Ecto neural progenitor cell (in vitro differentiated cells): ENCODE data around the gene KY.
A peak's percentile ranks its signal among the peaks of the same experiment; 100 is the strongest.

Source experiments
- DNase-seq: peaks from one replicate; pipeline ENCODE4 v3.0.0-alpha.2; 2018; ENCODE audit warnings: low spot score

KY gene

DNA sequence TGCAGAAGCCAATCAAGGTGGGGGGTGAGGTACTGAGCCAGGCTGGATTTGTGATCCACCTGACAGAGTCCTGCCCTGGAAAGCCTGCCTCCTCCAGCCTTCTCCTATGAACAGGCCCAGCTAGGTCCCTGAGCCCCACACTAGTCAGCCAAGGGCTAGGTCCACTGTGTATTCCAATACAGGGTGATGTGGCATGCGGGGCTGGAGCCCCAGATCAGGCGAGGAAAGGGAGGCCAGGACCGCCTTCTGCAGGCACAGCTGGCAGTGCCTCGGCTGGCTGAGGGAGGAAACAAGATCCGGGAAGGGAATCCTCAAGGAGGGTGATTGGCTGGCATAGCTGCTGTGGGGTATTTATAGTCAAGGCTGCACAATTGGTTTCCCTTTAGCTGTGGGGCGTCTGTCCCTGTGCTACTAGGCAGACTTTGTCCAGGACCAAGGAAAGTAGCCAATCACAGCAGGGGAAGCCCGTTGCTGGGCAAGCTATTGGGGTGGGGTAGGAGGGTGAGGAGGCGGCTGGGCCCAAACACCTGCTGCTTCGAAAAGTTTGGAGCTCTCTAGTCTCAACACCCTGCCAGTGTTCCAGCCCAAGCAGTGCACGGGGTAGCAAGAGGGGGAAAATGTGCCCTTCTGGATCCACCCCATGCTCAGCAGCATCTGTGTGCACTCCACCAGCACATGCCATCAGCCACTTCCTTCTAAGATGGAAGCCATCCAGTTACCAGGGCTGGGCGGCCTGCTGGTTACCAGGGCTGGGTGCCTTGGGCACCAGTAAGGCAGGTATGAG is 5.9 kb downstream of the KY start:
- DNase-seq = peak; percentile 49

DNA sequence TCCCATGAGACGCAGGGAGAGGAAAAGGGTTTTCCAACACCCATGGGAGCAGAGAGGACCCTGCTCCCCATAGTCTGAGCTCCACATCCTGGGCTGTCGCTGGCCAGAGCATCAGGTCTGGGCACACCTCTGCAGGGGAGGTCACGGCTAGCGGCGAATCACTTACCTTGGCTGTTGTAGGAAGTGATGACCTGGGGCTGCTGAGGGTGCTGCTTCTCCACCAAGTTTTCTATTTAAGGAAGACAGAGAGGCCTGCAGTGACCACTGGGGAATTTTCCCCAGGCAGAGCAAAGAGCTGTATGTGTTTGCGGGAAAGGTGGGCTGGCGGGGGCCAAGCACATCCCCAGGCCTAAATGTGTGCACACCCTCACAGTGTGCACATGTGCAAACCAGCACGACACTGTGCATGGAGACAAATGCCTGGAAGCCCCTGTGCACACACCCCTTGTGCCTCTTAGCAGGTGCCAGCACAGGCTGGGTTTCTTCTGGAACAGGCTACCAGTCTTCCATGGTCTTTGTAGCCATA is 7.6 kb downstream of the KY start:
- DNase-seq = peak; percentile 18

DNA sequence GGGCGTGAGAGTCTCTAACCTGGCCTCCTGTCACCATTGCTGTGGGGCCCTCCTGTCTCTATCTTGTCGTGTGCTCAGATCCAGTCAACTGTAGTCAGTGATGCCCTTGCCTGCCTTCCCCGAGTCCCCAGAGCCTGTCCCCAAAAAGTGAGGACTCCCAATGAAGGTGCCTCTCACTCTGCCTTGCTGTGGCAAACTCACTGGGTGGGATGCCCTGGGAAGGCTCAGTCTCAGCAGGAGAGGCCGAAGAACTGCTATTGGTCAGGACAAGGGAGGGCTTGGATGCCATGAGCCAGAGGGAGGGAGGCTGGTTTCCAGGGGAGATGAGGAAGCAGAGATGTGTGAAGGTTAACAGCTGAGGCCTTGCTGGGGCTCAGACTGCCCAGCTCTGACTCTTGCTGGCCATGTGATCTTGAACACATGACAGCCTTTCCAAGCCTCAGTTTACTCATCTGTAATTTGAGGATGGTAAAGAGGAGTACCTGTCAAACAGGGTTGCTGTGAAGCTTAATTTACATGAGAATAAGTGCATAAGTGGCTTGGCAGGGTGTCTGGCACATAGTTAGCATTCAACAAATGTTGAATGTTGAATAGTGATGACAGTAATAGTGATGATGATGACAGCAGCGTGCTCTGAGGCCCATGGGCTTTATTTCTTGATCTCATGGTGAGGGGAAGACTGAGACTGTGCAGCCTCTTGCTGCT is 8.2 kb downstream of the KY start:
- DNase-seq = peak; percentile 32

DNA sequence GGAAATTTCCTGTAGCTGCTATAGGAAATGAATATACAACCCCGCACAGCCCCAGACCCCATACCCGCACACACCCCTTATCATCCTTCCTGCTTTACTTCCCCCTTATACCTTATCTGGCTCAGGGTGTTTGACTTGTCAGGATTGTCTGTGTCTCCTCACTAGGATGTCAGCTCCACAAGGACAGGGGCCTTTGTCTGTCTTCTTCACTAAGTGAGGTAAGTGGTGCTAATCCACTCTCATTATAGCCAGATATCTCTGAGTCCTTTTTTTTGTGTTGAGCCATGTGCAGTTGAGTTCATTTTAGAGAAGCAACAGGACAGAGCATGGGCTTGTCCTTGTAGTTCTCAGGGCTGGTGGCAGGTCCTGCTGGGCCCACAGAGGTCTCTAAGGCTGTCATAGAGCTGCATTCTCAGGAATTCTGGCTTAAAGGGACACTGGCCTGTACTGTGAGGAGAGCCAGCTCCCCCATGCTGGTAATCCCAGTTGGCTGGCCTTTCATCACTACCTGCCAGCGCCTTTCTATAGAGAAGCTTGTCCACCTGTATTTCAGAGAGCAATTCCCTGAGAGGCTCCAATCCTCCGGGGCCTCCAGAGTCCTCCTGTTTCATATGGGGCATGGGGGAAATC is 9.0 kb downstream of the KY start:
- DNase-seq = peak; percentile 29

DNA sequence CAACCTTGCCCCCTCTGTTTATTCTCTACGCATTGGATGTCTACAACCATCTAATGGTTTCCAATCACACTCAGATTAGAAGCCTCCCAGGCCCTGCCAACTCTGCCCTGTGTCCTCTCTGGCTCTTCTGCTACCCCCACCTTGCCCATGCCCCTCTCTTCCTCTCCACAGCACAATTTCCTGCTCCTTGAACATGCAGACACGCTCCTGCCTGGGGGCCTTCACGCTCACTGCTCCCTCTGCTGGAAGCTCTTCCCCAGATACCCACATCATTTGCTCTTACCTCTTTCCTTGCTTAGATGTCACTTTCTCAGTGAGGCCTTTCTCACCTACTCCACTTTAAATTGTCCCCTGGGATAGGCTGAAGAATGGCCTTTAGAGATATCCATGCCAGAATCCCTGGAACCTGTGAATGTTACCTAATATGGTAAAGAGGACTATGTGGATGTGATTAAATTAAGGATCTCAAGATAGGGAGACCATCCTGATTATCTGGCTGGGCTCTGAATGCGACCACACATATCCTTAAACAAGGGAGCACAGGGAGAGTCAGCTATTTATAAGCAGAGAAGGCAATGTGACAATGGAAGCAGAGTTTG is 9.9 kb downstream of the KY start:
- peak; percentile 61 for DNase-seq

DNA sequence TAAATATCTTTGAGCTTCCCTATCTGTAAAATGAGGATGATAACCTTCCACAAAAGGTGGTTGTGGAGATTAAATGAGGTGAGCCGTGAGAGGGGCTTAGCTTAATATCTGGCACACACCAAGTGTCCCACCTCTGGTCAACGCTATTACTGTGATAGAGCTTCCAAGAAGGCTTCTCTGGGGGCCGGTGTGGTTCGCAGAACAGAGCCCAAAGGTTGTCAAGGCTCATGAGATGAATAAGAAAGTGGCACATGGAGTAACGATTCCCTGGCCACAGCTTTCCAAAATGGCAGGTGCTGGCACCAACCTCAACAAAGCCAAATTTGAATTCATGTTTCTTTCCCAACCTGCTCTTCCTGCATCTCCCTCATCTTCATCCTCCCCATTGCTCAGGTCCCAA is 10.4 kb downstream of the KY start:
- DNase-seq = peak; percentile 15

DNA sequence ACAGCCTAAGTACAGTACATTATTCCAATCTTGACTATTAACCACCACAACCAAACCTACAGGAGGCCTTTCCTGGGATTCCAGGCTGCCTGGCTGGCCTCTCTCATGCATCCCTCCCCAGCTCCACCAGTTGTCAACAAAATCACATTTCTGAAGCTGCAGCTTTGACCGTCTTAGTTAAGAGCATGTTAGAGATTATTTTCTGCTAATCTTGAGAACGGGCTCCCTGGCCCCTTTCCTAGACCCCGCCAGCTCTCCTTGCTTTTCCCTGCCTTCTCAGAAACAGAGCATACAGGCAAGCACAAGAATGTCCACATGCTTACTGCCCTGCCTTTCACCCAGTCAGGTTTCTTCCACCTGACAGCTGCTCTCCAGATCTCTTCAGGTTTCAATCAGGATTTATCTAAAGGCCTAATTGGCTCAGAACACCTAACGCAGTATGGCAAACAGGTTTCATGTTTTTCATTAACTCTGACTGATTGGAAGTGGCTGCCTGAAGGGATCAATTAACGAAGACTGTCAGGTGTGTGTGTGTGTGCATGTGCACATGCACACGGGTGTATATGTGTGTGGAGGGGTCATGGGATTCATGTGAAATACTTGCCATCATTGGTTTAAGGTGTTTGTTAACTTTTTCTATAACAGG is 12.3 kb downstream of the KY start:
- peak; percentile 36 for DNase-seq

DNA sequence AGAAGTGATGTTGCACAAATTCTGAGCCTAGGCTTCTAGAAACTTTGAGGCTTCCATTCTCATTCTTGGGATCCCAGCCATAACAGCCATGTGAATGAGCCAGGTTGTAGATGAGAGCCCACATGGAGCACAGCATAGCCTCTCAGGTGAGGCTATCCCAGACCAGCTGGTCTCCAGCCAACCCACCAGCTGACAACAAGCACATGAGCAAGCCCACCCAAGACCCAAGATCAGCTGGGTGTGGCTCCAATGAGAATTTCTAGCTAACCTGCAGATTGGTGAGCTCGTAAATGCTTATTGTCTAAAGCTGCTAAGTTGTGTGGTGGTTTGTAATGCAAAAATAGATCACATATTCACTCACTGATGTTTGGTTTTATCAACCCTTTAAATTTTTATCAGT is 14.4 kb downstream of the KY start:
- peak; percentile 12 for DNase-seq

DNA sequence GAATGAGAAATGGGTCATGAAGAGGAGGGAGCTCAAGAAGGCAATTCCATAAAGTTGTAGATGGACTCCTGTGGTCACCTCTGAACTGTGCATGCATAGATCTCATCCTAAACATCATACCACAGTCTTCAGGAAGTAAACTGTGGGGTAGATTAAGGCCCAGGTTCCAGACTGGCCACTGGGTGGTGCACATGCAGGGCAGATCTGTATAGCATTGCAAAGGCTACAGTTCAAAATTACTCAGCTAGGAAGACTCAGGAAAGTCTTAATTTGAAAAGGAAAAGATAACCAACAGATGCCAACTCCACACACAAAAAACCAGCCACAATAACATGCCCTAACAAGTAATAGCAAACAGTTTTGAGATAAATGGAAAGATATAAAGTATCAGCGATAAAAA is 20.3 kb downstream of the KY start:
- DNase-seq = peak; percentile 41

DNA sequence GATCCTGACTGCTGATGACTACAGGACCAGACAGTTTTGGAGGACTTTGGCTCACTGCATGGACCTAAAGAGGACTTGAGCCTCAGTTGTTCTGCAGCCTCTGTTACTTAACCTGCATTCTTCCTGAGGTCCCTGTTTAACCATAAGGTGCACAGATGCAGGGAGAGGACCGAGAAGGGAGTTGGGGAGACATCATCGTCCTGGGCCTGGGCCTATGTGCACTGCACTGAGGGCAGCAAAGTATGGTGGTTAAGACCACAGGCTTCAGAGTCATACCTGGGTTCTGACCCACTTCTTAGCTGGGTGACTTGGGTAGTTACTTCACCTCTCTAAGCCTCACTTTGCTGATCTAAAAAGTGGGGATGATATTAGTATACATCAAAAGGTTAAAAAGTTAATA is 21.9 kb downstream of the KY start:
- peak; percentile 22 for DNase-seq

DNA sequence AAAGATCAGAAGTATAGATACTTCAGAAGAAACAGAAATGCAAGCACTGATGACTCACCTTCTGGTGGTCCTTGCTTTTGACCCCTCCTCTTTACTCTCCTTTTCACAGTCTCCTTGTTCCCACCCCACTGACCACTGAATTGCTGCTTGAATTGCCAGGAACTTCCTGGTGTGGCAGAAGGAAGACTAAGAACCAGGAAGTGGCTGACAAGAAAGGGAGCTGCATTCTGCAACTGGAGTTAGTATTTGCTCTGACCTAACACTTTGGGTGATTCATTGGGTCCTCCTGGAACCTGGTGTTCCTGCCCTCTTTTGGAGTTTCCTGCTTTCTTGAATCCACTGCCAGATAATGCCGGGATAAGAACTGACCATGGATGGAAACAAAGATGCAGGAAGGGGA is 23.0 kb downstream of the KY start:
- DNase-seq = peak; percentile 17

DNA sequence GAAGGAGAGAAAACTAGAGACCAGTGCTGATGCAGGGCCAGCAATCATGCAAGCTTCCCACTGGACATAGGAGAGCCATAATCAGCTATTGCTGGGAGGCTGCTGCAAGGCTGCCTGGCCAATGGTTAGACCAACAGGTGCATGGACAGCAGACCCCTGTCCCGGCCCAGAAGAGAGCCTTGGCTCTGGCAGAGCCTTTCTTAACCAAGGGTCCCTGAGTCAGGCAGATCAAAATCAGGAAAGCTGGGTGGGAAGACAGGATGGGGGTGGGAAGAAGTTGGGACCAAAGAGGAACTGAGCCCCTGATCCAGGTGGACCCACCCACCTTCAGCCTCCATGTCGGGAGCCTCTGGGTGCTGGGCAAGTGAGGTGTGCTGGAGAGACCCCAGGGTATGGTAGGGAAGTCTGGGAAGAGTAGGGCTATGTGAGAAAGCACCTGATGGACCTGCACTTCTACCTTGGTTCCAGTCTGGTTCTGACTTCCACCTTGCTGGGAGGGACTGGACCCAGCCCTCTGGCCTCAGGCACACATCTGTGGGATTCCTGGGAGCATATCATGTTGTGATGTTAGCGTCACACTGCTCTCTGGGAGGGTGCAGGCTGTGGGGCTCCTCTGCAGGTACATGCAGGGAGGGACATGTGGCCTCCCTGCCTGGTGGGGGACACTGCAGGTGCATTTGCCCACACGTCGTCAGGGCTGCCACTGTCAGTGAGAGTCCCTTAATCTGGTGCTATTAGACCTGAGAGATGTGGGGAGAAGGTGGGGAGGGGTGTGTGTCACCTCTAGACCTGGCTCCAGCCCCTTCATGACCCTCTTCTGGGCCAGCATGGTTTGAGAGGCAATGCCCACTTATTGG is 24.7 kb downstream of the KY start:
- DNase-seq = peak; percentile 22

DNA sequence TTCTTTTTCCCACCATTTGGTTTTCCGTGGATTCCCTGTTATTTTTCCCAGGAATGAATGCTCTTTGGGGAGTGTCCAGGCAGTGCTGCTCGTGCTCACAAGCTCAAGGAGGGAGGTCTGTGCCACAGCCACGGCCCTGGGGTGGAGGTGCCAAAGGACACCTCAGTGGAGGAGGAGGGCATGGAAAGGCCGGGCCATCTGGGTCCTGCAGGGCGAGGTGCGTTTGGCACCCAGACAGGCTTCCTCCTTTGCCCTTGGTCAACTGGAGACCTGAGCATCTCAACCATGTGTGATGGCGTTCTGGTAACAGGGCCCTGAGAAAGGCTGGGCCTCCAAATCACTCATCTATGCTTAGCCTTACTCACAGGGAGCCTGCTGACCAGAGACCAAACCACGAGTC is 25.4 kb downstream of the KY start:
- peak; percentile 29 for DNase-seq

DNA sequence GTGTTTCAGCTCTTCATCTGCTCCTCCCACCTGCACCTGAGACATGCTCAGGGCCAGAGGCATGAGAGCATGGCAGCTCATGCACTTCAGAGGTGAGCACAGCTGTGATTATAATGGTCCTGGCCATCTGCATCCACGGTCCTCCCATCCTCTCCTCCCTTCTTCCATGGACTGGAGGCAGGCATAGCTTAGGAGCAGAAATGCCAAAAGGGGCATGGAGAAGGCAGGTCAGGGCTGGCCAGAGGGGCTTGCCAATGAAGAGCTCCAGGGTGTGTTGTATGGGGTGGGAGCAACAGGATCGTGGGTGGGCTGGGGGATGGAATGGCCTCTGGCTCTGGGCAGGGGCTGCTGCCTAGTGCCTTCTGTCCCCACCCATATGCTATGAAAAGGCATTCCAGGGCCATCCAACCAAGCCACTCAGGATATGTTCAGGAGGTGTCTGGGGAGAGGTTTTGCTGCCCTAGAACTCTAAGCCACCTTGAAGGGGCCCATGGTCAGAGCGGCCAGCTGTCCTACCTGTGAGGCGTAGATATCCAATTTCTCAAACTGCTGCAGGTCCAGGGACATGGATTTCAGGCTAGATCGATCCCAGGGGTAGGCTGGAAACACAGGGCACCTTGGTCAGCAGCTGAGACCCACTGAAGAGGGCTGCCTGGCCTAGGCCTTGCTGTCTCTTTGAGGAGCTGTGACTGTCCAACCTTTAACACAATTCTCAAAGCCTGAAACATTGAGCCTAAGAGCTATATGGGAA is 26.1 kb downstream of the KY start:
- DNase-seq = peak; percentile 18

DNA sequence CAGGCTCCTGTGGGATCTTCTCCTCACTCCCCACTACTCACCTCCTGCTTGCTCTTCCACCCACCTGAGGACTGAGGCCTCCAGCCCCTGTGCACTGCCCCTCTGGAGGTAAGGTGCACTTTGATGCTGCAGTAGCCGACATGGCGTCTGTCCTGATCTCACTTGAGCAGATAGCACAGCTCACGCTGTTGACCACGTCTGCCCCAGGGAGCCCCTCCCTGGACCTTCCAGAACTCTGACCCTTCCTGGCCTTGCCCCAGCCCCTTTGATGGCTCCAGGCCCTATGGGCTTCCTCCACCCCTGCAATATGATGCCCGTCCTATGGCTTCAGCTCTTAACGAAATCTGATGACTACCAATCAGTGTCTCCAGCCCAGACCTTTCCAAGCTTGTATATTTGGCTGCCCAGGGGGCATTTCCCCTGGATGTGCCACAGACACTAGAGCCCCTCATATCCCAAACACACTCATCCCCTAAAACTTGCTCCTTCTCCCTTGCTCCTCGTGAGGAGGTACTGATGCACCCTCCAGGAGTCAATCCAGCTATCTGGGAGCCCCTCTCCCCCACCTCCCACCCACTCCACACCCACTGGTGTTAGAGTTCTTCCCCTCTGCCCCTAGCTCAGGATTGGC is 27.1 kb downstream of the KY start:
- peak; percentile 33 for DNase-seq

DNA sequence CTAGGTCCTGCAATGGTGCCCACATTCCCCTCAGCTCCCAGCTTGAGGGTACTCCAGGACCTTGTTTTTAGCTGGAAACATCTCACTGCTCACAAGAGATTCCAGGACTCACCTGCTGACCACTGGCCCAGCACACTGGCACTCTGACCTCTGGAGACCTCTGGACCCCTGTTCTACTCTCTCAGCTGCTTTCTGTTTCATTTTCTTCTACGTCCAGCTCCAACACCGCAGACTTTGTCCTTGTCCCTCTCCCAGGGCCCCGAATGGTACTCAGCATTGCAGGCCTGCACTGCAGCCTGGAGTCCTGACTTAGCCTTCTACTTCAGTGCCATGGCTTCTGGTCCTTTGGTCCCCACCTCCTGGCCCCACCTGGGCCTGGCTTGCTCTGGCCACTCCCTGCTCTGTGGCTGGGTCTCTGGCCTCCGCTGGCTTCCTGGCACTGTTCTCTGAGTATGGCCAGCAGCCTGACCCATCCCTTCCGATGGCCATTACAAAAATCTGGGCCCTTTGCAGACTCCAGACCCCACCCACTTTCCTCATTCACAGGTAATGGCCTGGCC is 27.9 kb downstream of the KY start:
- DNase-seq = peak; percentile 25

DNA sequence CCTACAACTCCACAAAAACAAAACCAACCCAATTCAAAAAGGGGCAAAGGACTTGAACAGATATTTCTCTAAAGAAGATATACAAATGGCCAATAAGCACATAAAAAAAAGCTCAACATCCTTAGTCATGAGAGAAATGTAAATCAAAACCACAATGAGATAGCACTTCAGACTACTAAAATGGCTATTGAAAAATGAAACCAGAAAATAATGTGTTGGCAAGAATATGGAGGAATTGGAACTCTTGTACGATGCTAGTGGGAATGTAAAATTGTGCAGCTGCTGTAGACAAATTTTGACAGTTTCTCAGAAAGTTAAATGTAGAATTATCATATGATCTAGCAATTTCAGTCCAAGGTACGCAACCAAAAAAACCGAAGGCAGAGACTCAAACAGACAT is 29.0 kb downstream of the KY start:
- DNase-seq = no peak

DNA sequence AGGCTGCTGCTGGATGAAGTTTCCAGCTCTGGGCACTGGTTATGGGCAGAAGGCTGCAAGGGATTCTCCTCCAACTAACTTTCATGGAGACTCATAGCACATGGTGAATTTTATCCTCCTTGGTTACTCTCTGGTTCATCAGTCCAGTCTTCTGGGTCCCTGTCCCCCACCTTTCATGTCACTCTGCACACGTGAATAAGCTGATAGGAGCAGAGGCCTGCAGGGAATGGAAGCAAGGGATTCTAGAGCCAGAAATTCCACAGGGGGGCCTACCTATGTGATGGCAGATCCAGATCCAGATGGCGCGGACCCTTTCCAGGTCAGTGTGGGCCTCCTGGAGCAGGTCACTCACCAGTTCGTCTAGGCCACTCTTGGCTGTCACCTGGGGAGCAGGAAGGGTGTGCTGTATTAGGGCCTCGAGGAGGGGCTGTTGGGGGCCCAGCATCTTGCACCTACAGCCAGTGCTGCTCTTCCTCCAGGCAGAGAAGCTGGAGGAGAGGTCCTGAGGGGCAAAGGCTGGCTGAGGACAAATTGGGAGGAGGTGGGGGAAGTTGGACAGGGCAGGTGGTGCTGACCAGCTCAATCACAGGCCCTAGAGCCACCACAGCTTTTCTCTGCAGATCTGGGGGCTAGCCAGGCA is 30.2 kb downstream of the KY start:
- DNase-seq = peak; percentile 35

DNA sequence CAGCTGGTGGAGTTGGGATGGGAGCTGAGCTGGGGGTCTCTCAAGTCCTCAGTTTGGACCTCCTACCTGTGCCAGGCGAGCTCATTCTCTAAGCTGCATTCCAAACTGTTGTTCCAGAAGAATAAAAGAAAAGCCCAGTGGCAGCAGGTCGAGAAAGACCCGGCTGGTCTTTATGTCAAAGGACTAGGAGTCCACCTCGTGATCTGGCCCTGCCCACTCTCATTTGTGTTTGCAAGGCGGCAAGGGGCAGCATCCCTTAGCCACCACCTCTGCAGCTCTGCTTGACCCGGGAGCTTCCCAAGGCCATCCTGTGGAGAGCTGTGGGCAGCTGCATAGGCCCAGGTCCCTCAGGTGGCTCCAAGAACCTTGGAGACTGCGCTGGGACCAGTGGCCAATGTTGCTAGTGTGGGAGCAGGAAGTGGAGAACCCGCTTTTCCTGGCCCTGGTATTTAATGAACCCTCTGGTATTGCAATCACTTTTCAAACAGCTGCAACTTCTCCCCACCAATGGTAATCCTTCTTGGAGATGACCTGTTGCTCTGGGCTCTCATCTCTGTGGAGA is 30.9 kb downstream of the KY start:
- peak; percentile 21 for DNase-seq
